Keratinocyte (primary cell): ENCODE data around the gene RTP2. TPM values are rescaled to one million over a fixed set of nuclear protein-coding genes. Genes with fewer than 3 reads are reported as not detected.

Source experiments
- DNase-seq: peaks from one replicate; pipeline ENCODE4 v3.0.0-alpha.2; 2011; ENCODE audit warnings: low read depth, missing footprints, low spot score
- FAIRE-seq: peaks from 2 replicates; lab custom pipeline; 2011; peaks lifted over from hg19 to GRCh38; lab: Jason Lieb, UNC
- H2AFZ ChIP-seq: 2 replicates; pipeline ENCODE4 v1.6.0; 2012; ENCODE audit warnings: low read length, control low read depth, inconsistent platforms; ENCODE audit not compliant: control insufficient read depth
- H3K27ac ChIP-seq: 2 replicates; pipeline ENCODE4 v1.5.1; 2011; ENCODE audit warnings: low read length; ENCODE audit not compliant: control insufficient read depth, insufficient read depth
- H3K27me3 ChIP-seq: 3 replicates; pipeline ENCODE4 v1.6.0; 2011; ENCODE audit warnings: low read length; ENCODE audit not compliant: control insufficient read depth, insufficient read depth; ENCODE audit errors: extremely low read depth
- H3K36me3 ChIP-seq, 2 experiments: 2 replicates in 1 of 2; 3 replicates in 1 of 2; pipeline ENCODE4 v1.5.1; 2011; ENCODE audit warnings: low read length in 2 of 2, mild to moderate bottlenecking in 1 of 2; ENCODE audit not compliant: control insufficient read depth in 2 of 2, insufficient read depth in 2 of 2; ENCODE audit errors: extremely low read depth in 1 of 2
- H3K4me1 ChIP-seq: 3 replicates; pipeline ENCODE4 v1.5.1; 2011; ENCODE audit warnings: low read length; ENCODE audit not compliant: control insufficient read depth, insufficient read depth; ENCODE audit errors: extremely low read depth
- H3K4me2 ChIP-seq: 3 replicates; pipeline ENCODE4 v1.6.0; 2011; ENCODE audit warnings: low read depth, low read length; ENCODE audit not compliant: control insufficient read depth, insufficient read depth; ENCODE audit errors: extremely low read depth
- H3K4me3 ChIP-seq, 3 experiments: fragments of 200-600 bp in 1 of 3; sonication (generic) in 1 of 3; 2 replicates in 2 of 3; 3 replicates in 1 of 3; pipeline ENCODE4 v1.5.1; 2011 to 2016; ENCODE audit warnings: low read length in 3 of 3, mild to moderate bottlenecking in 3 of 3, control low read depth in 2 of 3, inconsistent platforms in 1 of 3, low read depth in 1 of 3, mixed read lengths in 1 of 3, mixed run types in 1 of 3, moderate library complexity in 1 of 3; ENCODE audit not compliant: control insufficient read depth in 2 of 3, insufficient read depth in 2 of 3; ENCODE audit errors: extremely low read depth in 1 of 3
- H3K79me2 ChIP-seq: 2 replicates; pipeline ENCODE4 v1.6.0; 2012; ENCODE audit warnings: low read length; ENCODE audit not compliant: control insufficient read depth, insufficient read depth
- H3K9ac ChIP-seq: 3 replicates; pipeline ENCODE4 v1.6.0; 2011; ENCODE audit warnings: low read length; ENCODE audit not compliant: control insufficient read depth, insufficient read depth; ENCODE audit errors: extremely low read depth
- H3K9me1 ChIP-seq: 3 replicates; pipeline ENCODE4 v1.6.0; 2011; ENCODE audit warnings: low read length; ENCODE audit not compliant: control insufficient read depth, insufficient read depth; ENCODE audit errors: extremely low read depth
- H3K9me3 ChIP-seq: 2 replicates; pipeline ENCODE4 v1.5.1; 2012; ENCODE audit warnings: low read depth, low read length; ENCODE audit not compliant: control insufficient read depth
- H4K20me1 ChIP-seq: 3 replicates; pipeline ENCODE4 v1.6.0; 2011; ENCODE audit warnings: low read length; ENCODE audit not compliant: control insufficient read depth, insufficient read depth; ENCODE audit errors: extremely low read depth
- EZH2 ChIP-seq: IDR thresholded peaks from one replicate; pipeline ENCODE4 v1.6.1; 2012; ENCODE audit warnings: inconsistent platforms, mild to moderate bottlenecking, low read length, moderate library complexity
- dilution Hi-C: fragments of 300-500 bp; cut with MboI; formaldehyde crosslinking; loops from one replicate; pipeline ENCODE4 v1.7.0; 2020; ENCODE audit warnings: low sequenced_read_pairs; ENCODE audit not compliant: extremely low pct_ligation_motif_present
- polyA minus RNA-seq, 3 experiments: library from RNA; depleted of rRNA, polyadenylated mRNA; stranded (reverse); fragments of >200 nt; gene quantifications; 1 replicate in 1 of 3; 2 replicates in 1 of 3; 3 replicates in 1 of 3; pipeline ENCODE4 v1.2.3, GENCODE V29; 2011
- polyA plus RNA-seq, 5 experiments: library from polyadenylated mRNA; depleted of rRNA in 3 of 5; stranded (reverse) in 3 of 5; stranded (forward) in 1 of 5; unstranded in 1 of 5; fragments of >200 nt; gene quantifications; 1 replicate in 1 of 5; 2 replicates in 3 of 5; 3 replicates in 1 of 5; pipeline versions ENCODE4 v1.2.1 to v1.2.3, GENCODE V29; 2011 to 2012; ENCODE audit warnings: missing spikeins in 2 of 5, low read depth in 1 of 5, low replicate concordance in 1 of 5
- TF ChIP-seq, protein P1 (sequence below), 3 experiments: IDR thresholded peaks in 1 of 3; conservative IDR thresholded peaks in 1 of 3; optimal IDR thresholded peaks in 1 of 3; 2 replicates in 2 of 3; 3 replicates in 1 of 3; pipeline versions ENCODE3 to v1.5.1; 2011; ENCODE audit warnings: low read length in 3 of 3, mild to moderate bottlenecking in 3 of 3, moderate library complexity in 2 of 3, control low read depth in 1 of 3, inconsistent platforms in 1 of 3; ENCODE audit not compliant: insufficient read depth in 2 of 3; ENCODE audit errors: extremely low read depth in 1 of 3

The RTP2 gene, protein sequence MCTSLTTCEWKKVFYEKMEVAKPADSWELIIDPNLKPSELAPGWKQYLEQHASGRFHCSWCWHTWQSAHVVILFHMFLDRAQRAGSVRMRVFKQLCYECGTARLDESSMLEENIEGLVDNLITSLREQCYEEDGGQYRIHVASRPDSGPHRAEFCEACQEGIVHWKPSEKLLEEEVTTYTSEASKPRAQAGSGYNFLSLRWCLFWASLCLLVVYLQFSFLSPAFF
- polyA plus RNA-seq (not detected in 3 replicates), polyA minus RNA-seq (not detected in 3 replicates)
- polyA plus RNA-seq (2011; ENCODE audit: low read depth), result not detected
- polyA plus RNA-seq (2011; cell fraction: cytosol; rRNA removed), result not detected in 2 replicates
- polyA plus RNA-seq (2011; cell fraction: nucleus; rRNA removed), result not detected in 2 replicates
- polyA plus RNA-seq (2012; ENCODE audit: low replicate concordance), result not detected in 2 replicates
- polyA minus RNA-seq (2011; cell fraction: cytosol; rRNA and poly(A)+ RNA removed), result not detected
- not detected in 2 replicates for polyA minus RNA-seq (2011; cell fraction: nucleus; rRNA and poly(A)+ RNA removed)

DNA sequence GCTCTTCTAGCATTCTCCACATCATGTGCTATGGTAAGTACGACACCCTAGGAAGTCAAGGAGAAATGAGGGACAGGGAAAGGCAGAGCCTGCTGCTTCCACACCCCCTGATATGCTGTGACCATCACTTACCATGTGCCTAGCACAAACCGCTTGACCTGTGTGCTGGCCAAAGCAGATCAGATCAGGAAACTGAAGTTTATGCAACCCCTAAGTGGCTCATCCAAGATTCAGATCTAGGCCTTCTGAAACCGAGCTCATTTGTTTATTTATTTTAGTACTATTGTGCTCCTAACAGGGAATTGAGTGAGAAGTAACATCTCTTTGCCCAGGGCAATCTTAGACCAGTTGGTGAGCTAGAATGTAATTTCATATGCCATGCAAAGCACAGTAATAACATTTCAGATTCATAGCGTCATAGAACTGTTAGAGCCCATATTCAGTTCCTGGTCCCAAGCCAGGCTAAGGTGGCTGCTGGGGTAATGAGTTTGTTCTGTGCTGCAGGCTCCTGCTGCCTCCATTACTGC is at the start of gene RTP2:
Gene RTP2, minus strand, starts transcription at position 51 of the 527 bp plus-strand sequence. CDS start 429 bp downstream, outside the sequence.
- DNase-seq (no peak), FAIRE-seq (no peak)
- no peaks in the 10 kb centered on the region for H3K4me1 ChIP-seq
- no peaks in the 10 kb centered on the region for H3K27me3 ChIP-seq
- no peaks in the 10 kb centered on the region for H3K36me3 ChIP-seq
- no peaks in the 10 kb centered on the region for H4K20me1 ChIP-seq
- H3K4me3 ChIP-seq, result no peak within 1 kb of the TSS
- no peaks in the 10 kb centered on the region for H3K79me2 ChIP-seq
- H3K4me2 ChIP-seq, result no peak within 1 kb of the TSS
- H3K27ac ChIP-seq, result no peak within 1 kb of the TSS
- H2AFZ ChIP-seq, result no peak within 1 kb of the TSS
- dilution Hi-C loops, result no loop called here
- no peak within 1 kb of the TSS for H3K9ac ChIP-seq
- TF ChIP-seq, protein P1, sequence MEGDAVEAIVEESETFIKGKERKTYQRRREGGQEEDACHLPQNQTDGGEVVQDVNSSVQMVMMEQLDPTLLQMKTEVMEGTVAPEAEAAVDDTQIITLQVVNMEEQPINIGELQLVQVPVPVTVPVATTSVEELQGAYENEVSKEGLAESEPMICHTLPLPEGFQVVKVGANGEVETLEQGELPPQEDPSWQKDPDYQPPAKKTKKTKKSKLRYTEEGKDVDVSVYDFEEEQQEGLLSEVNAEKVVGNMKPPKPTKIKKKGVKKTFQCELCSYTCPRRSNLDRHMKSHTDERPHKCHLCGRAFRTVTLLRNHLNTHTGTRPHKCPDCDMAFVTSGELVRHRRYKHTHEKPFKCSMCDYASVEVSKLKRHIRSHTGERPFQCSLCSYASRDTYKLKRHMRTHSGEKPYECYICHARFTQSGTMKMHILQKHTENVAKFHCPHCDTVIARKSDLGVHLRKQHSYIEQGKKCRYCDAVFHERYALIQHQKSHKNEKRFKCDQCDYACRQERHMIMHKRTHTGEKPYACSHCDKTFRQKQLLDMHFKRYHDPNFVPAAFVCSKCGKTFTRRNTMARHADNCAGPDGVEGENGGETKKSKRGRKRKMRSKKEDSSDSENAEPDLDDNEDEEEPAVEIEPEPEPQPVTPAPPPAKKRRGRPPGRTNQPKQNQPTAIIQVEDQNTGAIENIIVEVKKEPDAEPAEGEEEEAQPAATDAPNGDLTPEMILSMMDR (optimal IDR thresholded peaks at IDR 0.05 in 1 of 3, IDR thresholded peaks at IDR 0.05 in 1 of 3, conservative IDR thresholded peaks at IDR 0.05 in 1 of 3; ENCODE audit: extremely low read depth in 1 of 3, insufficient read depth in 2 of 3, low read length in 3 of 3), result no peak
- TF ChIP-seq EZH2, result no peak
- no peaks in the 10 kb centered on the region for H3K9me3 ChIP-seq
- no peaks in the 10 kb centered on the region for H3K9me1 ChIP-seq

DNA sequence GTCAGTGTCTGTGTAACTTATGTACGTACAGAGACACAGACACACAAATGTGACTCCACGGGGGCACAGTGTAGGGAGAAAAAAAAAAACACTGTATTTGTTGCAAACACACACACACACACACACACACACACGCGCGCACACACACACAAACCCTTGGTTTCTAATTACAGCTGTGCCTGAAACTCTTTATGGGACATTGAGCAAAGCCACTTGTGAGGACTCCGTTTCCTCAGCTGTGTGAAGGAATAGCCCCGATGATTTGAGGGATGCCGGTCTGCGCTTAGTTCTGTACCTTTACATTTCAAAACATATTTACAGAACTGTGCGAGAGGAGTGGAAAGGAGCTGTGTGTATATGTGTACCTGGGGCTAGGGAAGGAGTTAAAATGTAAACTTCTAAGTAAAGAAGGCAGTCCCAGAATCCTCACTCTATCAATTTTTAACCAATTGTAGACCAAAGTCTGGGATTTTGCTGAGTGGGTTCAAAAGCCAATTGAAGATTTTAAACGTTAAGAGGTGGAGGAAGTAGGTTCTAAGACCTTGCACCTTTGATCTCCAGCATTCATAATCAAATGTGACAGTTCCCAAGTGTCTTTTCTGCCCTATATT is 48.3 kb upstream of the RTP2 start:
- H3K79me2 ChIP-seq, result no peaks in the 10 kb centered on the region
- H3K27me3 ChIP-seq, result no peaks in the 10 kb centered on the region
- FAIRE-seq, result no peak
- TF ChIP-seq EZH2, result no peak
- TF ChIP-seq, protein P1 (optimal IDR thresholded peaks at IDR 0.05 in 1 of 3, IDR thresholded peaks at IDR 0.05 in 1 of 3, conservative IDR thresholded peaks at IDR 0.05 in 1 of 3; ENCODE audit: extremely low read depth in 1 of 3, insufficient read depth in 2 of 3, low read length in 3 of 3), result no peak
- H3K36me3 ChIP-seq, result peaks cover 0 to 2% of the 10 kb centered on the region in 2 experiments
- peak overlapping the region; percentile 14 to 76 (median 56) for H3K4me3 ChIP-seq
- H3K9ac ChIP-seq, result peak overlapping the region; percentile 70
- peak overlapping the region; percentile 84 for H3K4me2 ChIP-seq
- no peaks in the 10 kb centered on the region for H4K20me1 ChIP-seq
- no peaks in the 10 kb centered on the region for H3K9me3 ChIP-seq
- peak overlapping the region; percentile 68 for H3K27ac ChIP-seq
- H3K9me1 ChIP-seq, result no peaks in the 10 kb centered on the region
- peak overlapping the region; percentile 95 for H2AFZ ChIP-seq
- peaks cover 28% of the 10 kb centered on the region for H3K4me1 ChIP-seq
- dilution Hi-C loops, result no loop called here
- no peak for DNase-seq
